T-helper 1 cell (primary cell): Measurements from ENCODE around the gene PGM5.

Source experiments
- DNase-seq, 5 donors: peaks; one replicate each; pipeline ENCODE4 v3.0.0-alpha.2; 2012 to 2020

Gene PGM5

DNA sequence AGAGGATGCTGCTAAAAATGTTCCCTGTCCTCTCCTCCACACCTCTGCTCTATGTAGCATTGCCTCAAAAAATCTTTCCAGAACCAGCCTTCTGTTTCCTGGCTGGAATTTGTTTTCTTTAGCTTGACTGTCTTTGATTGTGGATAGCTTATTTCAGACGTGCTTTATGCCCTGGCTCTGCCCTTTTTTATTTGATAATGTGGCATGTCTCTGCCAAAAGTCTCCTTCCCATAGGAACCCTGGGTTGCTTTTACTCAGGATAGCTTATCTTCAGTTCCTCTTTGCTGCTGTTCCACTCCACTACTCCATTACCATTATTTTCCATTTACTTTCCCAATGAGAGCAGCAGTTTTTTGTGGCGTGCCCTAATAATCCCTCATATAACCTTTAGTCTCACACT is 185.2 kb downstream of the PGM5 start:
- no peak for DNase-seq

DNA sequence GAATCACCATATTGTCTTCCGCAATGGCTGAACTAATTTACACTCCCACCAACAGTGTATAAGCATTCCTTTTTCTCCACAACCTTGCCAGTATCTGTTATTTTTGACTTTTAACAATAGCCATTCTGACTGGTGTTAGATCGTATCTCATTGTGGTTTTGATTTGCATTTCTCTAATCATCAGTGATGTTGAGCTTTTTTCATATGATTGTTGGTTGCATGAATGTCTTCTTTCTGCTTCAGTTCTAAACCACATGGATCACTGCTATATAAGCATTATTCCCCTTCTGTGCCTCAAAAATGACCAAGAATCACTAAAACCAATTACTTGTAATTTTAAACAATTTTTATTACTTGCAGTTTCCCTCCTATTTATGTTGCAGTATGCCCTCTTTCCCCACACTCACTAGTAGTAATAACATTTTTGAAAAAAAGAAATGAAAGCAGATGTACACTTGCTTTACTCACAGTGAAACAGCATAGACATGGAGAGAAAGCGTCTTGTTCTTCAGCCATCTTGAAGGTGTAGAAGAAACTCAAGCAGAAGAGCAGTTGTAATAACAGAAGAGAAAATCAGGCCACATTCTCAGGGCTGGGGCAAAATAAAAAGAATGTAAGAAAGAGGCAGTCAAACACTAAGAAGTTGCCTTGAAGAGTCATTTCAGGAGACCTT is 188.8 kb downstream of the PGM5 start:
- DNase-seq: no peak

DNA sequence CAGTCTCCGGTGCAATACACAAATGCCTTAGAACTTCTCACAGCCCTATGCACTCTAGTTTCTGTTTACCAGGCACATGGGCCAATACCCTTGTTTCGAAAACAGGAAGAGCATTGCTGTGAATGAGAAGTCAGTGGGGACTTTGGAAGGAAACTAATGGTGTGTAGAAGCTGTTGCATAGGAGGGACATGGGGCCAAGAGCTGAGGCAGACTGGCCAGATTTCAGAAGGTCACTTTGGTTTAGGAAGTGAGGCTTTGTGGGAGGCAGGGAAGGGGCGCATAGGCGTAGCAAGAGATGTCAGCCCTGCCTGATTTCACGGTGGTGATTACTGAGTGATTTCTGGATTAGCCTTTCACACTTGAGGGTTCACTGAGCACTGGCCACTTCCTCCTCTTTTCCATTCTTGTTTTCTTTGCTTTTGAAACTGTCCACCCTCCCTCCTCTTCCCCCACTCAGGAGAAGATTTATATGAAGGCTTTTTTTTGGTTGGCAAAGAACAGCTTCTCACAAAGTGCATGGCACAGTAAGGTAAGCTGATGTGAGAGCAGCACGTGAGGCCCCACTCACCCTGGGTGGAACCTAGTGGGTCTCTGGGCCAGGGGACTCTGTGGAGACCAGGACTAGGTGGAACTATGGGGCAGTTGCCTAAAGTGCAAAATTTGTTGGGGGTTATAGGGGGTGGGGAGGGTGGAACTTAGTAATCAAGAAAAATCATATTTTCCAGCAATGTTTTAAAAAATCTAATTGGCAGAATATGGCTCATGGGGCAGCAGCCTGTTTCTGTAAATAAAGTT is 190.4 kb downstream of the PGM5 start:
- peak in 1 of 5 donors; percentile 43 for DNase-seq

DNA sequence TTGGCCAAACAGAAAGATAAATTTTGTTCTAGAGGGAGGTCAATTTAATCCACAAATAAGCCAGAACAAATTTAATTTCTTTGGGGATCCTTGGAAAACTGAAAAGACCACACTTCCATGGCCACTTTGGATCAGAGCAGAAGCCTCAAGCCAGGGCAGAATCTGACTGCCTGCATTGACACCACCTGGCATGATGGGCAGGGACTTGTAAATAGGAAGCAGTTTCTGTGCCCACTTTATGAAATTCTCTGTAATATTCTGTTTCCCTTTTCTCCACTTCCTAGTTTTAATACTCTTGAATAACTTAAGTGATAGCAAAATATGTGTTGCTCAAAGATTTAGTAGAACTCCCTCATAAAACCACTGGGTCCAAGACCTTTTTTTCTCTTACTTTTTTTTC is 191.0 kb downstream of the PGM5 start:
- no peak for DNase-seq

DNA sequence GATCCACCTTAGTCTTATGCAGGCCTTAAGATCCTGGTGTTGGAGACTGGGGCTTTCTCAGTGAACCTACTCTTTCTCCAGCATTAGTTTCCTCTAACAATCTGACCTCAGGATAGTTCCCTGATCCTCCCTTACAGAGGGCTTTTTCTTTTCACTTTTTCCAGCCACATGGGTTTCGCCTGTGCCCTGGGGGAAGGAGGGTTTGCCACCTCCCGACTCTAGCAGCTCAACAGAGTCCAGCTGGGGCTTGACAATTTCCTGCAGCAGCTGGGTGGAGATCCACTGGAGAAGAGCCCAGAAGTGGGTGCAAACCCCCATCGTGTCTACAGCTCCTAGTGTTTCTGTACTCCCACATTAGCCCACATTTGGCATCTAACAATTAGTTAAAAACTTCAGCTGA is 191.8 kb downstream of the PGM5 start:
- no peak for DNase-seq

DNA sequence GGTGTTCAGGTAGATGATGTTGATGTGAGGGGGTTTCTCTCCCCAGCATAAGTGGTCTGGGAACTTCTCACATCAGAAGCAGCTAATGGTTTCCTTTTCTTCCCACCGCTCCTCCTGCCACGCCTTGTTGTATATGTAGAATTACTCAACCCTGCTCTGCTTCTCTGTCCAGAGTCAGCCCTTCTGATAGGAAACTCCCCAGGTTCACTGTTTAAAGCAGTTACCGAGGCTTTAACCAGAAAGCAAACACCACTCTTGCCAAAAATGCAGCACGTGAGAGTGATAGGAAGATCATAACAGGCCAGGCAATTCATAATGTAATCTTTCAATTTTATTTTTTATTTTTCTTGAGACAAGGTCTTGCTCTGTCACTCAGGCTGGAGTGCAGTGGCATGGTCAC is 194.8 kb downstream of the PGM5 start:
- DNase-seq: no peak

DNA sequence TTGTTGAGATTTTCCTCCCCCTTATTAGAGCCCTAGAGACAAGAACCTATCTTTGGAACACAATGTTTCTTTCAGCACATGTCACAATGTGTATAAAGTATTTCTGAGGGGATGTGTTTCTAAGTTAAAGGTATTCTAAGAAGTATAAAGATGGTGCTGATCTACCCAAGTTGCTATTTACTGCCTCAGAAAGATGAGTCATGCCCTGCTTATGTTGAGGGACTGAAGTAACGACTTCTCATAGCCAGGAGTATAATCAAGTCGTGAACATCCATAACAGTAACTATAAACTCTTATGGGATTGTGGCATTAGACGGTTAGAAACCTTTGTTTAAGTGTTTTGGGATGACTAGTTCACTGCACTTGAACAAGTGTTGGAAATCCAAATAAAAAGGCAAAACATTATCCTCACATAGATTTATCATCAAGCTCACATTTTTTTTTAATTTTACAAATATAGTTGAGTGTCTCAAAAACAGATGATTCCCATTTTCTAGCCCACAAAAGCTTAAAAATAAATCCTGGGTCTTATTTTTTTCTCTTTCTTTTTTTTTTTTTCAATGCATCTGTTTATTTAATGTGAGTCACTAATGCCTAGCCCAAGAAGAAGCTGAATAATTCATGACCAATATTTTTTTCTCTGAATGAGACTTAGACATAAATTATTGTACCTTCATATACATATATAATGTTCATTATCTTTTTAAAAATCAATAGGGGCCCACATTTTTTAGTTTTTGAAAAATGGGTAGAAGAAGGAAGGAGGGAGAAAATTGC is 196.5 kb downstream of the PGM5 start:
- DNase-seq: no peak

DNA sequence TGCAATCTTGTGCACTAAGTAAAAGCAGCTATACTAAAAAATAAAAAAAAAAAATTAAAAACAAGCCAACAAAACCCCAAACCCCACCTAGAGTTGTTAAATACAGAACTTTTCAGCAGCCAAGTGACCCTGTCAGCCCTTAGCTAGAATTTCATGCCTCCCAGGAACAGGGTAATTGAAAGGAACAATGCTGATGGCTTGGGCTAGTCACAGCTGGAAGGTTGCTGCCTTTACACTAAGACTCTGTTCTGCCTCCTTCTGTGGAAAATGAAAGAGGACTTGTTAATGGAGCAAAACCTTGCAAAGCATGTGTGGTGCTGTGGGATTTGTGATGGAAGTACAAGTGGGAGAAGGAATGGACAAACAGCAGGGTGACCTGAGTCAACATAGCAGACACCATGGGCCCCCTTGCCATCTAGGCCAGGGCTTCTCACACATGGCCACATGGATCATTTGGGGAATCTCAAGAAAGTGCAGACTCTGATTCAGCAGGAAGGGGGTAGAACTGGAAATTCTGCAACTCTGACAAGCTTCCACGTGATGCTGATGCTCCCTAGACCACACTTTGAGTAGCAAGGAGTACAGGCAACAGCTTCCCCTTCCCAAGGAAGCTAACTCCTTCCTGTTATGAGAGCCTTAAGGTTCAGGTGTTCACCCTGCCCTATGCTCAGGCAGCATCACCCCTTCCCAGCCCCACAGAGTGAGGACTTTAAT is 199.2 kb downstream of the PGM5 start:
- no peak for DNase-seq

DNA sequence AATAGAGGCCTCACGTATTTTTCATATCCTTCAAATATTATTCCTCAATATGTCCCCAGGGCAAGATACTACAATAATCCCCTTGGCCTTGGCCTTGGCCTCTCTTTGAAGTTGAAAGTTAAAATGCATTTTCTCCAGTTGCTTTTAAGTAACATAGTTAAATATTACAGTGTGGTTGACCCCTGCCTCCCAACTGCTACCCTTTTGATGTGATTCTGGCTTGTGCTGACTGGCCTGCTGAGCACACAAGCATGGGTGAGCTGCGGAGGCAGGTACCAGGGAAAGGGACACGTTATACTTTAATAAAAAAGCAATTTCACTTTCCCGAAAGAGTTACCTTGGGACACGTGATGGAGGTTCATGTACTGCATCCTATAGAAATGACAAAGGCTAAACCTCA is 202.1 kb downstream of the PGM5 start:
- no peak for DNase-seq

DNA sequence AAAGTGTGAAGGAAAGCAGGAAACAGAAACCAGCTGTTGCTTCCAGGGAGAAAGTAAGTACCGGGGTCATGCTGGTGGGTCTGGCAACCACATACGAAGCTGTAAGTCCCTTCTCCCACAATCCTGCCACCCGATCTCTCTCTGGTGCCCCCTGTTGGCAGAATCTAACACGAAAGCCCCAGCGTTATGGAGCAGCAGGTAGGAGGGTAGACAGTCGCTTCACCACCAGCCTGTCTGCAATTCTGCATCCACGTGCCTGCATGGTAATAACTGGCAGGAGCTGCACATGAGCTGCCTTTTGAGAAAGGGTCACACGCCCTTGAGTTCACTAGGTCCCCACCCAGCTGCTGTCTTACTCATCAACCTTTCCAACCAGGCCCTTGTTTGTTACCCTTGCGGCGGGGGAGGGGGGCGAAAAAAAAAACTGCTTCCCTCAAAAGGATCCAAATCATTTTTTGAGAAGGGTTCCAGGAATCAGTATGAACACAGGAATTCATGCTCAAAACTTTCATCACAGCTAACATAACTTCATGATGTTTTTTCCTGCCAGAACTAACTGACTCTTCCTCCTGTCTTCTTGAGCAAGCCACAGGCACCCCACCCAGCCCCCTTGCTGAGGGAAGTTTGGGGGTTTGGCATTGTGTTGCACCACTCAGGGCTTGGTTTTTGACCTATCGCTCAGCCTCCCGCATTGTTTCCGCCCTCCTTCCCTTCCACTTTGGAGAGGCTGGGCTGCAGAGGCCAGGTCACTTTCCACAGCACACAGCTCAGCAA is 203.8 kb downstream of the PGM5 start:
- peak in 3 of 5 donors; percentile 17 to 52 (median 21) for DNase-seq

DNA sequence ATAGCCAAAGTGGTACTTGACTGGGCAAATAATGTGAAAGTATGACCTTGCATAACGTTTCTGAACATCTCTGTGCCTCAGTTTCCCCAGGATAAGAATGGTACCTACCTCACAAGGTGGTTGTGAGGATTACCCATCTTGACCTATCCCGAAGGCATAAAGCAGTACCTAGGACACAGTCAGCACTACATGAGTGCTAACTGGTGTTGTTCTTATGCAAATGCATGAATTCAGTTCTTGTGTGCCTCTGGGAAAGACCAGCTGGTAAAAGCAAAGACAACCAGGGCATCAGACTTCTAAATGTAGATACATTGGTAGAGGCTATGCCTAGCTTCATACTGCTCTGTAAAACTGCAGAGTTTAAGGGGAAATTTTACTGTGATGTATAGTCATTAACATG is 206.1 kb downstream of the PGM5 start:
- DNase-seq: no peak

DNA sequence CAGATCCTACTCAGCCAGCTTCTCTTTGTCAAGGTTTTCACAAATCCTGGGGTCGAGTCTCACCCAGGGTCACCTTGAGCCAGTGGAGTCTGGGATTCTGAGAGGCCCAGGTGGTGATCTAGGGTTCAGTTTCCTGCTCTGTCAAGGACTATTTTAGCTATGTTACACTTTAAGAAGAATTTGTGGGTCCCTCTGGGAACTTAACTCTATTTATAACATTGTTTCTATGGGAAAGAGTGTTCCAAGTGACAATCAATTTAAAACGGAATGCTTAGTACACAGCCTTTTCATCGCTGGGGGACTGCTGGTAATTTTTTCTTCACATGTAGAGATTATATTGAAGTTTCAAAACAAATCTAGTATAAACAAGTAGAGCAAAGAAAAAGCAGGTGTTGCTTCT is 211.2 kb downstream of the PGM5 start:
- no peak for DNase-seq

DNA sequence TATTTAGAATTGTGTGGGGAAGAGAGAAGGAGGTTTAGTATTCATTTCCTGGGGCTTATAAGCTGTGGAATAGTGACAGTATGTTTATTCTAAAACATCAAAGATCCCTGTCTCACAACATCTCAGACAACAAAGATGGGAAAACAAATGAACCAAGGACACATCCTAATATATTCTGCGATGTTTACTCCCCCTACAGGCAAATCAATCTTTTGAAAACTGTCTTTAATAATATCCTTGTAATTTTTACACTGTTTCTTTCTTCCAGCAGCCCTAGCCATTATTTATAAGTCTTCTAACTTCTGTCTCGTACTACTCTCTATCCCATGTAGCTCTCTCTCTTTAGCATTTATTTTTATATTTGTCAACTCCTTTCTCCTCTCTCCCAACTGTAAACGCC is 217.7 kb downstream of the PGM5 start:
- no peak for DNase-seq

DNA sequence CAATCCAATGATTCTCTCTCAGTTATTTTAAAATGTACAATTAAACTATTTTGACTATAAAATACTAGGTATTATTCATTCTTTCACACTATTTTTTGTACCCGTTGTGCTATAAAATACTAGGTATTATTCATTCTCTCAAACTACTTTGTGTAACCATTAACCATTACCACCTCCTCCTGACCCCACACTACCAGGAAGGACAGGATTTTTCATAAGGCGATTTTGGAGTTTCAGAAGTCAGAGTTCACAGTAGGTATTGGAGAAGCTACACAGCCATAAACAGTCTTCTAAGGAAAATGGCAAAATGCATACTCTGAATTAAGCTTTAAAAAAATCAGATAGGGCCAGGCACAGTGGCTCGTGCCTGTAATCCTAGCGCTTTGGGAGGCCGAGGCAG is 219.4 kb downstream of the PGM5 start:
- DNase-seq: no peak

DNA sequence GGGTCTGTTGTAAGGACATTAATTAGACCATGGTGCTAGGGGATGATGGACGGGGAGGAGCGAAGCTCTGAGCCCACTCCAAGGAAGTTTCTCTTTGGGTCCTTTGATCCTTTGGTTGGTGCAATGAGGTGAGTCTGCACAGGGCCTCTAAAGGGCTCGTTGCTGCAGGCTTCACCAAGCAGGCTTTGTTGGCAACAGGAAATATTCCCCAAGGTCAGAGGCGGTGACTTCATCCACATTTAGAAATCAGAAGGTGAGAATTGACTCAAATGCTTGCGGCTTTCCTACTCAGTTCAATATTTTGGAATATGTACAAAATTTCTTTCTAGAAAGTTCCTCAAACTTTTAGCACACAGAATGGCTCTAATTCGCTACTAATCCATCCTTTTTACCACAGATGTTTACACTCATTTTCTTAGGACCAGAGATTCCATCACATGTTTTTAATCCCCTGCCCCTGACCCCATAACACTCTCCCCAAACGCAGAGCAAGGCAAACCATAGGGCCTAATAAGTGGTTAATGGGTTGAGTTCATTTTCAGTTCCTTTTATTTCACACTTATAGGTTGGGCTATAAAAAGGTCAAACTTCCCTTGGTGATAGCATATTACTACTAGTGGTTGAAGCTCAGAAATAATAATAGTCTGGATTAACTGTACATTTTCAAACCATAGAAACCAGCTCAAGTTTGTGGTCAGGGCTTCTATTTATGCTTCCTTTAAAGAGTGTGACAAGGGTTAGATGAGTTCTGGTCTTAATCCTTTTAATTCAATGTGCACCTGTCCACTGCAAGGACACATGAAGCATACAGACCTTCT is 221.6 kb downstream of the PGM5 start:
- no peak for DNase-seq
